MM.1S (cell line): ENCODE measurements around the gene ZNF598.

ENCODE experiments used
- DNase-seq: peaks from one replicate; pipeline ENCODE4 v3.0.0-alpha.2; 2015
- H2AFZ ChIP-seq: fragments of 300-600 bp; sonication (generic); 2 replicates; pipeline ENCODE4 v1.6.0; 2016; ENCODE audit warnings: antibody characterized with exemption, low read length
- H3F3A ChIP-seq: fragments of 300-600 bp; sonication (generic); 2 replicates; pipeline ENCODE4 v1.6.1; 2016; ENCODE audit warnings: mild to moderate bottlenecking, antibody characterized with exemption, low read length, moderate library complexity, mixed read lengths; ENCODE audit not compliant: insufficient read depth
- H3K27ac ChIP-seq: fragments of 300-600 bp; sonication (generic); 2 replicates; pipeline ENCODE4 v1.5.1; 2016; ENCODE audit warnings: mild to moderate bottlenecking, low read length
- H3K27me3 ChIP-seq: fragments of 300-600 bp; sonication (generic); replicated peaks from 2 replicates; pipeline ENCODE4 v1.6.0; 2016; ENCODE audit warnings: low read length; ENCODE audit not compliant: insufficient read depth
- H3K36me3 ChIP-seq: fragments of 300-600 bp; sonication (generic); replicated peaks from 2 replicates; pipeline ENCODE4 v1.6.1; 2016; ENCODE audit warnings: mild to moderate bottlenecking, low read length, mixed read lengths; ENCODE audit not compliant: insufficient read depth
- H3K4me1 ChIP-seq: fragments of 300-600 bp; sonication (generic); 2 replicates; pipeline ENCODE4 v1.6.1; 2016; ENCODE audit warnings: low read length, mixed read lengths
- H3K4me2 ChIP-seq: fragments of 300-600 bp; sonication (generic); 2 replicates; pipeline ENCODE4 v1.6.0; 2016; ENCODE audit warnings: low read depth, low read length
- H3K4me3 ChIP-seq: fragments of 300-600 bp; sonication (generic); 2 replicates; pipeline ENCODE4 v1.5.1; 2016; ENCODE audit warnings: low read length, mixed read lengths
- H3K79me2 ChIP-seq: fragments of 300-600 bp; sonication (generic); 2 replicates; pipeline ENCODE4 v1.6.1; 2016; ENCODE audit warnings: mixed run types, low read length, mixed read lengths
- H3K9ac ChIP-seq: fragments of 300-600 bp; sonication (generic); 2 replicates; pipeline ENCODE4 v1.6.1; 2016; ENCODE audit warnings: low read length, mixed read lengths
- H3K9me2 ChIP-seq: fragments of 300-600 bp; sonication (generic); replicated peaks from 2 replicates; pipeline ENCODE4 v1.6.1; 2016; ENCODE audit warnings: mild to moderate bottlenecking, low read length, mixed read lengths; ENCODE audit not compliant: insufficient read depth
- H3K9me3 ChIP-seq: fragments of 300-600 bp; sonication (generic); replicated peaks from 2 replicates; pipeline ENCODE4 v1.6.1; 2016; ENCODE audit warnings: mild to moderate bottlenecking, low read length, mixed read lengths; ENCODE audit not compliant: insufficient read depth
- H4K20me1 ChIP-seq: fragments of 300-600 bp; sonication (generic); 2 replicates; pipeline ENCODE4 v1.6.1; 2016; ENCODE audit warnings: mild to moderate bottlenecking, low read length, moderate library complexity, mixed read lengths; ENCODE audit not compliant: insufficient read depth
- CTCF ChIP-seq: fragments of 300-600 bp; sonication (generic); IDR thresholded peaks from 2 replicates; pipeline ENCODE4 v1.5.1; 2016; ENCODE audit warnings: antibody characterized with exemption, low read length, mixed read lengths
- EZH2 ChIP-seq: fragments of 300-600 bp; sonication (generic); optimal IDR thresholded peaks from 2 replicates; pipeline ENCODE3; 2017; ENCODE audit warnings: low read depth, mild to moderate bottlenecking, antibody characterized with exemption, low read length, mixed read lengths
- EZH2phosphoT487 ChIP-seq: fragments of 300-600 bp; sonication (generic); IDR thresholded peaks from 2 replicates; pipeline ENCODE4 v1.6.1; 2018; ENCODE audit warnings: antibody characterized with exemption, low read length

ZNF598 gene

GRCh38 chr16:1968146-1968953, 41.3 kb downstream of the ZNF598 start:
- no peak overlapping the region for H3K4me3 ChIP-seq
- H3K4me2 ChIP-seq, result no peak overlapping the region
- H3F3A ChIP-seq, result peaks cover 18% of the 10 kb centered on the region
- H3K36me3 ChIP-seq, result peaks cover 8% of the 10 kb centered on the region
- no peaks in the 10 kb centered on the region for H3K9me2 ChIP-seq
- H3K4me1 ChIP-seq, result peaks cover 9% of the 10 kb centered on the region; the same call in 1 of the 2 replicates
- H3K27me3 ChIP-seq, result no peaks in the 10 kb centered on the region
- H2AFZ ChIP-seq, result no peak overlapping the region
- TF ChIP-seq CTCF, result no peak
- H3K9ac ChIP-seq, result no peak overlapping the region
- H3K27ac ChIP-seq, result no peak overlapping the region
- no peaks in the 10 kb centered on the region for H3K9me3 ChIP-seq
- no peak for DNase-seq
- H3K79me2 ChIP-seq, result peaks cover 39% of the 10 kb centered on the region
- no peaks in the 10 kb centered on the region for H4K20me1 ChIP-seq

GRCh38 chr16:1966460-1966859, 43.2 kb downstream of the ZNF598 start, which contains the start of gene RNF151:
TSS of gene RNF151 (plus strand) at chr16:1966856. CDS start at chr16:1966882, 26 bp downstream.
- Histone ChIP-seq H3K36me3 (peaks cover 17% of the 10 kb centered on the region), H3K9ac (peak within 1 kb of the TSS; percentile 94; the same call in 1 of the 2 replicates), H3K27me3 (no peaks in the 10 kb centered on the region), H3K4me3 (peak within 1 kb of the TSS; percentile 80), H4K20me1 (no peaks in the 10 kb centered on the region), H3K4me2 (peak within 1 kb of the TSS; percentile 93), H2AFZ (no peak within 1 kb of the TSS), H3F3A (peaks cover 31% of the 10 kb centered on the region), H3K9me3 (no peaks in the 10 kb centered on the region), H3K9me2 (no peaks in the 10 kb centered on the region), H3K27ac (no peak within 1 kb of the TSS), H3K4me1 (peaks cover 7% of the 10 kb centered on the region; the same call in 1 of the 2 replicates), H3K79me2 (peaks cover 26% of the 10 kb centered on the region)
- DNase-seq, result no peak
- TF ChIP-seq CTCF, result no peak
- no peak for TF ChIP-seq EZH2
- TF ChIP-seq EZH2phosphoT487, result no peak

- H2AFZ ChIP-seq, result peak overlapping the region; percentile 64; the same call in 1 of the 2 replicates
- peaks cover 37% of the 10 kb centered on the region for H3F3A ChIP-seq
- H3K4me2 ChIP-seq, result peak overlapping the region; percentile 93
- H3K9me2 ChIP-seq, result no peaks in the 10 kb centered on the region
- no peak for TF ChIP-seq EZH2phosphoT487
- no peak for TF ChIP-seq EZH2
- no peak for TF ChIP-seq CTCF
- H3K27ac ChIP-seq, result peak overlapping the region; percentile 52; the same call in 1 of the 2 replicates
- H3K4me3 ChIP-seq, result peak overlapping the region; percentile 80
- H3K4me1 ChIP-seq, result peaks cover 12% of the 10 kb centered on the region
- no peaks in the 10 kb centered on the region for H4K20me1 ChIP-seq
- peaks cover 31% of the 10 kb centered on the region for H3K79me2 ChIP-seq
- peak overlapping the region; percentile 94 for H3K9ac ChIP-seq
- no peak for DNase-seq
- no peaks in the 10 kb centered on the region for H3K9me3 ChIP-seq
- H3K27me3 ChIP-seq, result no peaks in the 10 kb centered on the region
- H3K36me3 ChIP-seq, result peaks cover 17% of the 10 kb centered on the region
Measured at GRCh38 chr16:1965396-1966001, 44.1 kb downstream of the ZNF598 start.
